NB4 (cell line): ENCODE measurements around the gene PIGB.

Source experiments
- CTCF ChIP-seq: IDR thresholded peaks from one replicate; pipeline ENCODE4 v1.5.1; 2012; ENCODE audit warnings: low read depth, low read length
- POLR2A ChIP-seq: IDR thresholded peaks from 2 replicates; pipeline ENCODE4 v1.6.1; 2011; ENCODE audit warnings: mild to moderate bottlenecking; ENCODE audit not compliant: insufficient read length; ENCODE audit errors: extremely low read depth

- no peak for TF ChIP-seq POLR2A
- TF ChIP-seq CTCF, result no peak
Observed at GRCh38 chr15:55356985-55357585, 38.1 kb downstream of the PIGB start.
